Activated CD4-positive, alpha-beta T cell treated with anti-CD3 and anti-CD28 coated beads, Interleukin-2, amount 50 U/mL, for 16 hours (primary cell): ENCODE results near the gene SMPX.

Experiments
- DNase-seq: peaks from one replicate; pipeline ENCODE4 v3.0.0-alpha.2; 2020

Gene SMPX

GRCh38 chrX:21741869-21742701, 15.8 kb downstream of the SMPX start:
- DNase-seq, result no peak

- no peak for DNase-seq
These were observed 16.6 kb downstream of the SMPX start for GRCh38 chrX:21741364-21741763.

- DNase-seq, result no peak
These were observed 17.3 kb downstream of the SMPX start for GRCh38 chrX:21740329-21741274.

GRCh38 chrX:21738950-21739287, 19.0 kb downstream of the SMPX start:
- no peak for DNase-seq

- no peak for DNase-seq
These were observed 19.5 kb downstream of the SMPX start for GRCh38 chrX:21738210-21738949.

- DNase-seq, result no peak
These were observed 22.2 kb downstream of the SMPX start for GRCh38 chrX:21735768-21736127.

- no peak for DNase-seq
These were observed 22.7 kb downstream of the SMPX start for GRCh38 chrX:21735038-21735767.

- DNase-seq, result no peak
These were observed 23.7 kb downstream of the SMPX start for GRCh38 chrX:21734175-21734574.

- DNase-seq, result no peak
These were observed 24.2 kb downstream of the SMPX start for GRCh38 chrX:21733705-21734104.

- no peak for DNase-seq
These were observed 27.9 kb downstream of the SMPX start for GRCh38 chrX:21730026-21730425.

GRCh38 chrX:21728276-21728968, 29.5 kb downstream of the SMPX start:
- no peak for DNase-seq

- DNase-seq, result no peak
These were observed 32.0 kb downstream of the SMPX start for GRCh38 chrX:21725916-21726315.

- DNase-seq, result no peak
These were observed 32.4 kb downstream of the SMPX start for GRCh38 chrX:21725496-21725895.

GRCh38 chrX:21723814-21724213, 34.1 kb downstream of the SMPX start:
- no peak for DNase-seq

- no peak for DNase-seq
These were observed 34.8 kb downstream of the SMPX start for GRCh38 chrX:21723084-21723483.

GRCh38 chrX:21721195-21721594, 36.7 kb downstream of the SMPX start:
- DNase-seq, result no peak

- no peak for DNase-seq
These were observed 39.3 kb downstream of the SMPX start for GRCh38 chrX:21718575-21718974.

- no peak for DNase-seq
These were observed 40.1 kb downstream of the SMPX start for GRCh38 chrX:21717802-21718201.

- DNase-seq, result no peak
These were observed 42.1 kb downstream of the SMPX start for GRCh38 chrX:21715825-21716224.

GRCh38 chrX:21715337-21715736, 42.6 kb downstream of the SMPX start:
- DNase-seq, result no peak

- no peak for DNase-seq
These were observed 46.1 kb downstream of the SMPX start for GRCh38 chrX:21711848-21712197.
